NCI-H1092 treated with DMSO at 0.1 percent for 48 hours (cell line): ENCODE measurements around the gene ALDOB.

Source experiments
- DNase-seq: peaks from one replicate; lab custom pipeline; 2025; lab: John Stamatoyannopoulos, UW

Gene ALDOB

GRCh38 chr9:101435601-101436079 is at the start of gene ALDOB:
Gene ALDOB, minus strand, starts transcription at chr9:101435774. Its CDS starts 4,887 bp downstream, at chr9:101430887.
- no peak for DNase-seq

- no peak for DNase-seq
These were observed 48.5 kb upstream of the ALDOB start for GRCh38 chr9:101484046-101484445.

- DNase-seq: no peak
These were observed 45.7 kb upstream of the ALDOB start for GRCh38 chr9:101481261-101481660.

- DNase-seq: no peak
These were observed 44.8 kb upstream of the ALDOB start for GRCh38 chr9:101480386-101480785.

- no peak for DNase-seq
These were observed 43.9 kb upstream of the ALDOB start for GRCh38 chr9:101479338-101480030.

- DNase-seq: no peak
These were observed 43.3 kb upstream of the ALDOB start for GRCh38 chr9:101478906-101479305.

- DNase-seq: no peak
These were observed 42.9 kb upstream of the ALDOB start for GRCh38 chr9:101478444-101478843.

GRCh38 chr9:101477736-101478135 is 42.2 kb upstream of the ALDOB start:
- no peak for DNase-seq

- DNase-seq: no peak
These were observed 41.6 kb upstream of the ALDOB start for GRCh38 chr9:101477214-101477613.

- DNase-seq: no peak
These were observed 41.1 kb upstream of the ALDOB start for GRCh38 chr9:101476576-101477208.

- DNase-seq: no peak
These were observed 37.3 kb upstream of the ALDOB start for GRCh38 chr9:101472891-101473290.

GRCh38 chr9:101470929-101471328 is 35.4 kb upstream of the ALDOB start:
- DNase-seq: no peak

GRCh38 chr9:101470021-101470420 is 34.4 kb upstream of the ALDOB start:
- DNase-seq: no peak

- no peak for DNase-seq
These were observed 33.5 kb upstream of the ALDOB start for GRCh38 chr9:101469026-101469425.

- DNase-seq: no peak
These were observed 32.5 kb upstream of the ALDOB start for GRCh38 chr9:101468116-101468515.

GRCh38 chr9:101467690-101468089 is 32.1 kb upstream of the ALDOB start:
- DNase-seq: no peak

GRCh38 chr9:101466863-101467262 is 31.3 kb upstream of the ALDOB start:
- DNase-seq: no peak

GRCh38 chr9:101465326-101465915 is 29.8 kb upstream of the ALDOB start:
- DNase-seq: peak; percentile 6

- no peak for DNase-seq
These were observed 27.8 kb upstream of the ALDOB start for GRCh38 chr9:101463397-101463796.

- no peak for DNase-seq
These were observed 27.0 kb upstream of the ALDOB start for GRCh38 chr9:101462558-101462957.

- DNase-seq: no peak
These were observed 25.4 kb upstream of the ALDOB start for GRCh38 chr9:101460965-101461364.

- peak; percentile 83 for DNase-seq
These were observed 23.5 kb upstream of the ALDOB start for GRCh38 chr9:101458963-101459631.

GRCh38 chr9:101457003-101457402 is 21.4 kb upstream of the ALDOB start:
- peak; percentile 8 for DNase-seq
